ES-I3 (cell line): ENCODE results near the gene DYRK1A.

Experiments used
- H3K36me3 ChIP-seq: 2 replicates; pipeline ENCODE4 v1.6.1; 2013; ENCODE audit warnings: mild to moderate bottlenecking, low read length, control low read depth, moderate library complexity; ENCODE audit not compliant: insufficient read depth
- H3K4me1 ChIP-seq: 2 replicates; pipeline ENCODE4 v1.6.1; 2013; ENCODE audit warnings: mild to moderate bottlenecking, control low read depth, low read length; ENCODE audit not compliant: insufficient read depth
- H3K9ac ChIP-seq: 2 replicates; pipeline ENCODE4 v1.6.1; 2013; ENCODE audit warnings: low read depth, mild to moderate bottlenecking, low read length, moderate library complexity
- H3K9me3 ChIP-seq: 2 replicates; pipeline ENCODE4 v1.6.1; 2013; ENCODE audit warnings: mild to moderate bottlenecking, low read length, moderate library complexity; ENCODE audit not compliant: control insufficient read depth, insufficient read depth

Gene DYRK1A

GRCh38 chr21:37346841-37347430 lies 19.6 kb upstream of the DYRK1A start:
- H3K9me3 ChIP-seq: peaks cover 19% of the 10 kb centered on the region
- no peaks in the 10 kb centered on the region for H3K4me1 ChIP-seq

GRCh38 chr21:37348664-37349063 lies 17.9 kb upstream of the DYRK1A start:
- H3K9ac ChIP-seq: no peak overlapping the region
- H3K4me1 ChIP-seq: no peaks in the 10 kb centered on the region
- no peaks in the 10 kb centered on the region for H3K36me3 ChIP-seq
- H3K9me3 ChIP-seq: peaks cover 17% of the 10 kb centered on the region

More at GRCh38 chr21:37346841-37347430, 19.6 kb upstream of the DYRK1A start:
- no peak overlapping the region for H3K9ac ChIP-seq
- no peaks in the 10 kb centered on the region for H3K36me3 ChIP-seq

GRCh38 chr21:37350472-37350871 lies 16.1 kb upstream of the DYRK1A start:
- H3K36me3 ChIP-seq: no peaks in the 10 kb centered on the region
- H3K9me3 ChIP-seq: peaks cover 17% of the 10 kb centered on the region
- H3K9ac ChIP-seq: no peak overlapping the region
- H3K4me1 ChIP-seq: peaks cover 6% of the 10 kb centered on the region; the same call in 1 of the 2 replicates

GRCh38 chr21:37356706-37357105 lies 9.9 kb upstream of the DYRK1A start:
- H3K4me1 ChIP-seq: peaks cover 16% of the 10 kb centered on the region; the same call in 1 of the 2 replicates
- no peak overlapping the region for H3K9ac ChIP-seq
- H3K36me3 ChIP-seq: no peaks in the 10 kb centered on the region
- H3K9me3 ChIP-seq: 0 out of 2 replicates have a peak, but pooled peaks cover 2% of the 10 kb centered on the region

- Histone ChIP-seq H3K36me3 (no peaks in the 10 kb centered on the region), H3K4me1 (peaks cover 16% of the 10 kb centered on the region; the same call in 1 of the 2 replicates), H3K9ac (no peak overlapping the region), H3K9me3 (no peaks in the 10 kb centered on the region)
These were observed 8.9 kb upstream of the DYRK1A start for GRCh38 chr21:37357691-37358090.

- no peak overlapping the region for H3K9ac ChIP-seq
- H3K9me3 ChIP-seq: no peaks in the 10 kb centered on the region
- H3K4me1 ChIP-seq: peaks cover 16% of the 10 kb centered on the region; the same call in 1 of the 2 replicates
- no peaks in the 10 kb centered on the region for H3K36me3 ChIP-seq
These were observed 8.2 kb upstream of the DYRK1A start for GRCh38 chr21:37358397-37358796.

- Histone ChIP-seq H3K9ac (no peak overlapping the region), H3K4me1 (peaks cover 6% of the 10 kb centered on the region; the same call in 1 of the 2 replicates), H3K9me3 (no peaks in the 10 kb centered on the region), H3K36me3 (no peaks in the 10 kb centered on the region)
These were observed 2.6 kb upstream of the DYRK1A start for GRCh38 chr21:37363936-37364335.

- H3K4me1 ChIP-seq: peaks cover 9% of the 10 kb centered on the region; the same call in 1 of the 2 replicates
- H3K9me3 ChIP-seq: no peaks in the 10 kb centered on the region
- peak overlapping the region; percentile 76 for H3K9ac ChIP-seq
- H3K36me3 ChIP-seq: no peaks in the 10 kb centered on the region
These were observed 1.9 kb upstream of the DYRK1A start for GRCh38 chr21:37364722-37365121.

- H3K4me1 ChIP-seq: peaks cover 19% of the 10 kb centered on the region
- peak overlapping the region; percentile 76 for H3K9ac ChIP-seq
- H3K36me3 ChIP-seq: no peaks in the 10 kb centered on the region
- H3K9me3 ChIP-seq: no peaks in the 10 kb centered on the region
These were observed 774 bp upstream of the DYRK1A start for GRCh38 chr21:37365517-37366481.

- Histone ChIP-seq H3K4me1 (peaks cover 25% of the 10 kb centered on the region), H3K9me3 (no peaks in the 10 kb centered on the region), H3K36me3 (no peaks in the 10 kb centered on the region), H3K9ac (peak overlapping the region; percentile 61)
These were observed 746 bp downstream of the DYRK1A start for GRCh38 chr21:37367336-37367702.

- H3K4me1 ChIP-seq: peaks cover 25% of the 10 kb centered on the region
- no peaks in the 10 kb centered on the region for H3K9me3 ChIP-seq
- H3K36me3 ChIP-seq: no peaks in the 10 kb centered on the region
- peak overlapping the region; percentile 61 for H3K9ac ChIP-seq
These were observed 1.3 kb downstream of the DYRK1A start for GRCh38 chr21:37367703-37368540.

- peaks cover 29% of the 10 kb centered on the region for H3K4me1 ChIP-seq
- H3K36me3 ChIP-seq: no peaks in the 10 kb centered on the region
- peak overlapping the region; percentile 61 for H3K9ac ChIP-seq
- H3K9me3 ChIP-seq: no peaks in the 10 kb centered on the region
These were observed 2.1 kb downstream of the DYRK1A start for GRCh38 chr21:37368541-37369279.

GRCh38 chr21:37369307-37369854 lies 2.8 kb downstream of the DYRK1A start:
- Histone ChIP-seq H3K9me3 (no peaks in the 10 kb centered on the region), H3K4me1 (peaks cover 30% of the 10 kb centered on the region), H3K9ac (peak overlapping the region; percentile 61), H3K36me3 (no peaks in the 10 kb centered on the region)
